ENCODE data around the gene POMC.

GRCh38 chr2:25125976-25126375 lies 42.4 kb downstream of the POMC start:
- TF ChIP-seq, protein P1, sequence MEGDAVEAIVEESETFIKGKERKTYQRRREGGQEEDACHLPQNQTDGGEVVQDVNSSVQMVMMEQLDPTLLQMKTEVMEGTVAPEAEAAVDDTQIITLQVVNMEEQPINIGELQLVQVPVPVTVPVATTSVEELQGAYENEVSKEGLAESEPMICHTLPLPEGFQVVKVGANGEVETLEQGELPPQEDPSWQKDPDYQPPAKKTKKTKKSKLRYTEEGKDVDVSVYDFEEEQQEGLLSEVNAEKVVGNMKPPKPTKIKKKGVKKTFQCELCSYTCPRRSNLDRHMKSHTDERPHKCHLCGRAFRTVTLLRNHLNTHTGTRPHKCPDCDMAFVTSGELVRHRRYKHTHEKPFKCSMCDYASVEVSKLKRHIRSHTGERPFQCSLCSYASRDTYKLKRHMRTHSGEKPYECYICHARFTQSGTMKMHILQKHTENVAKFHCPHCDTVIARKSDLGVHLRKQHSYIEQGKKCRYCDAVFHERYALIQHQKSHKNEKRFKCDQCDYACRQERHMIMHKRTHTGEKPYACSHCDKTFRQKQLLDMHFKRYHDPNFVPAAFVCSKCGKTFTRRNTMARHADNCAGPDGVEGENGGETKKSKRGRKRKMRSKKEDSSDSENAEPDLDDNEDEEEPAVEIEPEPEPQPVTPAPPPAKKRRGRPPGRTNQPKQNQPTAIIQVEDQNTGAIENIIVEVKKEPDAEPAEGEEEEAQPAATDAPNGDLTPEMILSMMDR (IDR thresholded peaks at IDR 0.05; ENCODE audit: insufficient read depth, low read length, poor library complexity, severe bottlenecking), result no peak
- TF ChIP-seq EZH2phosphoT487 (conservative IDR thresholded peaks at IDR 0.05; ENCODE audit: low read length), result no peak
